ENCODE data around the gene LBH. TPM values are rescaled to one million over a fixed set of nuclear protein-coding genes. Genes with fewer than 3 reads are reported as not detected.
A peak's percentile ranks its signal among the peaks of the same experiment; 100 is the strongest.

Gene LBH
- total RNA-seq, 1 donor from 2014 or later: 74.7 TPM

DNA sequence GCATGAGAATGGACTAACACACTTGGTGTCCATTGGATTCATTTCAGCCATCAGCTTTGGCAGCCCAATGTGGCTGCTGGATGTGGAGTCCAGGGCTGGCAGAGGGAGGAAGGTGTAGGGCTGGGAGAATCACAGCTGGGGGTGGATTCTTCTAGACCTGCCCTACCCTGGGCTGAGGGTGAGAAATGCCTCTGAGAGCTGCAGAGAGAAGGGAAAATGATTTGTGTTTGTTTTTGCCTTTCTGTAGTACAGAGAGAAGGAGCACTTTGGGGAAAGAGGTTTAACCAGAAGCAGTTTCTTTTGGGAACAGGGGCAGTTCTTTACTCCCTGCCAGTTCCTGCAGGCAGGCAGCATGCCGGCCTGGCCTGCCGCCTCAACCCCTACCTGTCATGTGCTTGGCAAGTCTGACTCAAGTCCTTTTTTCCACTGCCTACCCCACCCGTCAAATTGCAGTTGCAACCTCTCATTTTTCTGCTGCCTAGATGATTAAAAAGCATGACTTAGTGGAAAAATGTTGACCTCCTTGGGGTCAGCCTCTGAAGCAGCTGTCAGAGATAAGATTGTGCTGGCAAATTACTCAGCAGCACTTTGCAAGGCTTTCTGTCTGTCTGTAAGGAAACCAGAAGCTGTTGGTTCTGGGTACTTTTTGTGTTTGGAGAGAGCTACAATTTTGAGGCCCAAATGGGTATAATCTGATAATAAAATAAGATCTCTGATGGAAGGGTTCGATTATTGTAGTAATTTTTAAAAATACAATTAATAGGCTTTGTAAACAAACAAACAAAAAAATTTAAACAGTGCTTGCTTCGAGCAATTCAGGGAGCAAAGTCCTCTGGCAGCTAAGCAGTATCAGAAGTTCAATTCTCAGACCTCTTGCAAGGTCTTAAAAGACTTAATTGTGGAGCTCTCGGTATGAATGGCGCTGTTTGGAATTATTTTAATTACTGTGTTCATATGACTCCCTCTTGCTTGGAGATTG is 21.7 kb downstream of the LBH start:
- Mint-ChIP-seq H3K4me3 (ENCODE audit: unreplicated experiment) (peak overlapping the region; percentile 26), H3K4me1 (ENCODE audit: unreplicated experiment) (peaks cover 33% of the 10 kb centered on the region), H3K27me3 (ENCODE audit: unreplicated experiment) (no peaks in the 10 kb centered on the region), H3K27ac (ENCODE audit: unreplicated experiment) (peak overlapping the region; percentile 85), H3K36me3 (ENCODE audit: unreplicated experiment) (peaks cover 24% of the 10 kb centered on the region), H3K9me3 (ENCODE audit: unreplicated experiment) (no peaks in the 10 kb centered on the region)
- TF ChIP-seq CTCF (IDR thresholded peaks at IDR 0.05): no peak
- no peak for DNase-seq (ENCODE audit: extremely low spot score, unreplicated experiment)

DNA sequence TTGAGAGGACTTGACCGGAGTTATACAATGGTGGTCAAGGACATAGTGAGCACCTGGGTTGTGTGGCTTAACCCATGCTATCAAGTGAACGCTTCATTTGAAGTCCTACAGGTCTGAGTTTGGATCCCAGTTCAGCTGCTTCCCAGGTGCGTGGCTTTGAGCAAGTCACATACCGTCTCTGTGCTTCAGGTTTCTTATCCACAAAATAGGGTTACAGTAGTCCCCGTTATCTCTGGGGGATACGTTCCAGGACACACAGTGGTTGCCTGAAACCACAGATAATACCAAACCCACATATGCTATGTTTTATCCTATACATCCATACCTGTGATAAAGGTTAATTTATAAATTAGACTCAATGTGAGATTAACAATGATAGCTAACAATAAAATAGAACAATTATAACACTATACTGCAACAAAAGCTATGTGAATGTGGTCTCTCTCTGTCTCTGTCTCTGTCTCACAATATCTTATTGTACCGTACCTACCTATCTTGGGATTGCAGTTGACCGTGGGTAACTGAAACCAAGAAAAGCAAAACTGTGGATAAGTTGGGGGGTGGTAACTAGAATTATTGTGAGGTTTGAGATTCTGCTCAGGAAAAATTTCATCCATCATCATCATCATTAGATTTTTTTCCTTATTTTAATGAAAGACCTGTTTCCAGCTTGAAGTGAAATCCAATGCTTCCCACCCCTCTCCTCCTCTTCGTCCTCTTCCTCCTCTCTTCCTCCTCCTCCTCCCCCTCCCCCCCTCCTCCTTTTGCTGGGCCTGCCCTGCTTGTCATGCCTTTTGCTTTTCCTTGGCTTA is 22.7 kb downstream of the LBH start:
- Mint-ChIP-seq H3K27me3 (ENCODE audit: unreplicated experiment) (no peaks in the 10 kb centered on the region), H3K36me3 (ENCODE audit: unreplicated experiment) (peaks cover 26% of the 10 kb centered on the region), H3K9me3 (ENCODE audit: unreplicated experiment) (no peaks in the 10 kb centered on the region), H3K27ac (ENCODE audit: unreplicated experiment) (no peak overlapping the region), H3K4me3 (ENCODE audit: unreplicated experiment) (no peak overlapping the region), H3K4me1 (ENCODE audit: unreplicated experiment) (peaks cover 31% of the 10 kb centered on the region)
- no peak for DNase-seq (ENCODE audit: extremely low spot score, unreplicated experiment)
- no peak for TF ChIP-seq CTCF (IDR thresholded peaks at IDR 0.05)

DNA sequence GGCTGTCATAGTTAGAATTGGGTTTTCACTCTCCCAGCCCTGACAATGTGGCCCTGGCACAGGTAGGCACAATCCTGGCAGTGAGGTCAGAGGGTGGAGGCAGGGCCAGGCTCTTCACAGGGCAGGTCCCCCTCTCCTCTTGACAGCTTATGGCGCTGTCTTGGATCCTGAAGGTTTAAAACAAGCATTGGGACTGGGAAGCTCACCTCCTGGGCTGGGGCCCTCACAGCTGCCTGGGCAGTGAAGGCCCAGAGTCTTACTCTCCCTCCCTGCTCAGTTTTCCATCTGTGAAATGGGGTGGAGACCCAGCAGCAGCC is 23.3 kb downstream of the LBH start:
- no peak for TF ChIP-seq CTCF (IDR thresholded peaks at IDR 0.05)
- Mint-ChIP-seq H3K27ac (ENCODE audit: unreplicated experiment) (no peak overlapping the region), H3K4me3 (ENCODE audit: unreplicated experiment) (no peak overlapping the region), H3K27me3 (ENCODE audit: unreplicated experiment) (no peaks in the 10 kb centered on the region), H3K4me1 (ENCODE audit: unreplicated experiment) (peaks cover 27% of the 10 kb centered on the region), H3K9me3 (ENCODE audit: unreplicated experiment) (no peaks in the 10 kb centered on the region), H3K36me3 (ENCODE audit: unreplicated experiment) (peaks cover 31% of the 10 kb centered on the region)
- no peak for DNase-seq (ENCODE audit: extremely low spot score, unreplicated experiment)

DNA sequence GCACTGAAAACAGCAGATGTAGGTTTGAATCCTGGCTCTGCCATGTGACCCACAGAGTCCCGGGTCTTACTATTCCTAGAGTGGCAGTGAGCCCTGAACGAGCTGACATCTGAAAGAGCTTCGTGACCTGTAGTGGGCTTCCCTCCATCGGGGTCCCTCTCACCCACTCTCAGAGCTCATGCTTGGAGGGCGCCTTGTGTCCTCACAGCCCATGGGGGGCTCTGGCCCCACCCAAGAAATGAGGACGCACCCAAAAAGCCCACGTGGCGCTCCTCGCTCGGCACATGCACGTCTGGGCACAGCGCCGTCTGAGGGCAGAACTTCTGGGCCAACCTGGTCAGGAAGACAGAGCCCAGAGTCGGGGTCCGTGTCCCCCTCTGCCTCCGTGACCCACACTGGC is 23.7 kb downstream of the LBH start:
- Mint-ChIP-seq H3K4me3 (ENCODE audit: unreplicated experiment) (no peak overlapping the region), H3K27me3 (ENCODE audit: unreplicated experiment) (no peaks in the 10 kb centered on the region), H3K4me1 (ENCODE audit: unreplicated experiment) (peaks cover 26% of the 10 kb centered on the region), H3K27ac (ENCODE audit: unreplicated experiment) (no peak overlapping the region), H3K9me3 (ENCODE audit: unreplicated experiment) (no peaks in the 10 kb centered on the region), H3K36me3 (ENCODE audit: unreplicated experiment) (peaks cover 35% of the 10 kb centered on the region)
- no peak for TF ChIP-seq CTCF (IDR thresholded peaks at IDR 0.05)
- no peak for DNase-seq (ENCODE audit: extremely low spot score, unreplicated experiment)

Measured in osteocyte (in vitro differentiated cells).